Prostate gland (tissue), 2 donors: ENCODE data around the gene RIMS3.

Experiments used
- POLR2A ChIP-seq: fragments of 450-650 bp; IDR thresholded peaks from one replicate; pipeline ENCODE4 v1.6.1; 2016; ENCODE audit warnings: antibody characterized with exemption, mild to moderate bottlenecking
- POLR2AphosphoS5 ChIP-seq: sonication (generic); formaldehyde crosslinking; IDR thresholded peaks from one replicate; pipeline ENCODE4 v1.6.1; 2017; ENCODE audit warnings: antibody characterized with exemption
- TF ChIP-seq, protein P1 (sequence below), 4 experiments: fragments of 200-600 bp in 2 of 4; fragments of 450-650 bp in 2 of 4; sonication (generic) in 2 of 4; IDR thresholded peaks; 1 replicate in 3 of 4; 2 replicates in 1 of 4; pipeline ENCODE4 v1.5.1; 2016 to 2019; ENCODE audit warnings: antibody characterized with exemption in 4 of 4, mild to moderate bottlenecking in 2 of 4, moderate library complexity in 2 of 4

DNA sequence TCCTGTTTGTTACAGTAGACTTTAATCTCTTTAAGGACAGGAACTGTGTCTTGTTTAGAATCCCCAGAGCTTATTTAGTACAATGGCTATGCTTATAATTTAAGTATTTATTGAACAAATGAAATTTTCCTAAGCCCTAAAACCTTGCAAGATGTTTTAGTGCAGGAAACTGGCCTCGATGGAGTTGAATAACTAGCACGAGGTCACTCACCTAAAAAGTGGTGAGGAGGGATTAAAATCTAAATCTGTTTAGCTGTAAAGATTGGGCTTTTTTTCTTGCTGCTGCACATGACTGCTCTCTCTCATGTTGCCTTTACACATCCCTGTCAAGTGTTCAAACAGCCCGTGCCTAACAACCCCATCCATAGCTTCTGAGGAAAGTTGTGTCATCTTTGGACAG lies 36.2 kb upstream of the RIMS3 start:
- TF ChIP-seq, protein P1, sequence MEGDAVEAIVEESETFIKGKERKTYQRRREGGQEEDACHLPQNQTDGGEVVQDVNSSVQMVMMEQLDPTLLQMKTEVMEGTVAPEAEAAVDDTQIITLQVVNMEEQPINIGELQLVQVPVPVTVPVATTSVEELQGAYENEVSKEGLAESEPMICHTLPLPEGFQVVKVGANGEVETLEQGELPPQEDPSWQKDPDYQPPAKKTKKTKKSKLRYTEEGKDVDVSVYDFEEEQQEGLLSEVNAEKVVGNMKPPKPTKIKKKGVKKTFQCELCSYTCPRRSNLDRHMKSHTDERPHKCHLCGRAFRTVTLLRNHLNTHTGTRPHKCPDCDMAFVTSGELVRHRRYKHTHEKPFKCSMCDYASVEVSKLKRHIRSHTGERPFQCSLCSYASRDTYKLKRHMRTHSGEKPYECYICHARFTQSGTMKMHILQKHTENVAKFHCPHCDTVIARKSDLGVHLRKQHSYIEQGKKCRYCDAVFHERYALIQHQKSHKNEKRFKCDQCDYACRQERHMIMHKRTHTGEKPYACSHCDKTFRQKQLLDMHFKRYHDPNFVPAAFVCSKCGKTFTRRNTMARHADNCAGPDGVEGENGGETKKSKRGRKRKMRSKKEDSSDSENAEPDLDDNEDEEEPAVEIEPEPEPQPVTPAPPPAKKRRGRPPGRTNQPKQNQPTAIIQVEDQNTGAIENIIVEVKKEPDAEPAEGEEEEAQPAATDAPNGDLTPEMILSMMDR (IDR thresholded peaks at IDR 0.05), result no peak
- TF ChIP-seq POLR2A (no peak), POLR2AphosphoS5 (no peak)
